ENCODE data around the gene DTNB.

DNA sequence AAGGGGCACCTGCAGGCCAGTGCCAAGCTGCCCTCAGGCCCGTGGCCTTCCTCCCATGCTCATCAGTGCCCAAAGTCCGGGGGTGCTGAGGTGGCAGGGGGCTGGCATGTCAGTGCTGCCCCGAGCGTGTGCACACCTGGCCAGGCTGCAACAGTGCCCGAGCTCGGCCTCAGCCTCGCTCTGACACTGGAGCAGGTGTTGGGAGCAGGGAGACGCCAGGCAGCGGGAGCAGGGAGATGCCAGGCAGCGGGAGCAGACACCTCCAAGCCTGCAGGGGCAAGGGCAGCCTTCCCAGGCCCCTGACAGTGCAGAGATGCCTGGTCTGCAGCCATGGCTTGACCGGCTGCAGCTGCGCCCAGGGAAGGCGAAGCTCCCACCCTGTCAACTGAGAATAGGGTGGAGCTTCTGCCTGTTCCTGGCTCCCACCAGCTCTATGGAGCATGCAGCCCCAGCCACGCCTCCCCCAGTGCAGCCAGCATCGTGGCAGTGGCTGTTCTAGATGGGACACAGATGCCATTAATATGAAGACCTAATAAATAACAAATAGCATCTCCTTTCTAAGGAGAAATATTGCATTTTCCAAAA, 82.4 kb downstream of the DTNB start:
- TF ChIP-seq EP300 (IDR thresholded peaks at IDR 0.05; ENCODE audit: borderline replicate concordance) (no peak), FOXM1 (IDR thresholded peaks at IDR 0.05; ENCODE audit: borderline replicate concordance, low read depth) (no peak), TAF1 (IDR thresholded peaks at IDR 0.05; ENCODE audit: low read depth) (no peak), RAD21 (IDR thresholded peaks at IDR 0.05; ENCODE audit: low read depth) (no peak), REST (IDR thresholded peaks at IDR 0.05; ENCODE audit: low read depth) (no peak)
- TF ChIP-seq, protein P1, sequence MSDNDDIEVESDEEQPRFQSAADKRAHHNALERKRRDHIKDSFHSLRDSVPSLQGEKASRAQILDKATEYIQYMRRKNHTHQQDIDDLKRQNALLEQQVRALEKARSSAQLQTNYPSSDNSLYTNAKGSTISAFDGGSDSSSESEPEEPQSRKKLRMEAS (IDR thresholded peaks at IDR 0.05), result no peak
